GM18517 (cell line): ENCODE measurements around the gene GNL2.
"Not testable (repeated sequence)": the region's sequence is repeated elsewhere in the genome, so short reads cannot be mapped to it uniquely, and the experiment has no call there.

Experiments used
- ATAC-seq: cut with Tn5 transposase; IDR thresholded peaks from one replicate; pipeline ENCODE4 v1.9.1; 2021; ENCODE audit warnings: mild to moderate bottlenecking, moderate library complexity; ENCODE audit not compliant: unreplicated experiment

GNL2 gene

DNA sequence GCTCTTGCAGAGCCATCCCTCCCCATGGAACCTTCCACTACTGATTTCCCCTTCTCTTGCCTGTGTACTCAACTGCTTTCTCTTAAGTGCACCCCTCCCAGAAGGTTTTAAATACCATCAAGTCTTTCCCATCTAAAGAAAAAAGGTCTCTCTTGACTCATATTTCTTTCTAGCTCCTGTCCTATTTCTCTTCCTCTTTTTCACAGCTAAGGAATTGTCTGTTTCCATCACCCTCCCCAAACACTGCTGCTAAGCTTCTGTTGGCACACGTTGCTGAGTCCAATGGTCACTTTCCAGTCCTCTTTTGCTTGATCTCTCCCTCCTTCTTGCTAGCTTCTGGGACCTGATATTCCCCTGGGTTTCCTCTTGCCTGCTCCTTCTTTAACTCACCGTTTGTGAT, 13.3 kb upstream of the GNL2 start:
- ATAC-seq, result no peak

DNA sequence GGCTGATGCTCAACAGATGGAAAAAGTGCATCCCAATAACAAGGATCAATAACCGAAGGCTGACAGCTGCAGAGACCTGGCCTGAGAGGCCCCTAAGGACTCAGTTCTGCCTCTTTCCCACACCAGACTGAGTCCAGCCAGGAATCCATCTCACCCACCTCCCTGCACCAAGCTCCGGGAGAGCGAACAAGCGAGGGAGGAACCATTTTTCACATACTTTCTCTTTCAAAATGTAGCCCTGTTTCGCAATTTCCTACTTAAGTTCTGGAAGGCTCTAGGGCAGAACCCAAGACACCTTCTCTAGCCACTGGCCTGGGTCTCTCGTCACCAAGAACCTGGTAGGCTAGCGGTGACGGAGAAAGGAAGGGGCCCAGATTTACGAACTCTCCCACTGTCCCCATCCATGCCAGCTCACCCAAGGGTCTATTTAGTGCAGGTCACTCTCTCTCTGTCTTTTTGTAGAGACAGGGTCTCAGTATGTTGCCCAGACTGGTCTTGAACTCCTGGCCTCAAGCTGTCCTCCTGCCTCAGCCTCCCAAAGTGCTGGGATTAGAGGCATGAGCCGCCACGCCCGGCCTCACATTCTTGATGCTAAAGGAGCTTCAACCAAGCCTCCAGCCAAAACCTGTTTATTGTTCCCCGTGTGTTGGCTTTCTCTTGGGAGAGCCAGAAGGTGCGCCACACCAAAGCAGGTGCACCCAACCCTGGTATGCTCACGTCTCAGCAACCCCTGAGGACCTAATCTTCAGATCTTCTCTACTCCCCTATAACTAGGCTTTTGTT, 10.9 kb upstream of the GNL2 start:
- no peak for ATAC-seq

GRCh38 chr1:37605806-37606474, 10.2 kb upstream of the GNL2 start:
- ATAC-seq, result no peak

- ATAC-seq, result no peak
Measured at GRCh38 chr1:37605061-37605650, 9.4 kb upstream of the GNL2 start.

GRCh38 chr1:37602750-37603694, 7.3 kb upstream of the GNL2 start:
- no peak for ATAC-seq

DNA sequence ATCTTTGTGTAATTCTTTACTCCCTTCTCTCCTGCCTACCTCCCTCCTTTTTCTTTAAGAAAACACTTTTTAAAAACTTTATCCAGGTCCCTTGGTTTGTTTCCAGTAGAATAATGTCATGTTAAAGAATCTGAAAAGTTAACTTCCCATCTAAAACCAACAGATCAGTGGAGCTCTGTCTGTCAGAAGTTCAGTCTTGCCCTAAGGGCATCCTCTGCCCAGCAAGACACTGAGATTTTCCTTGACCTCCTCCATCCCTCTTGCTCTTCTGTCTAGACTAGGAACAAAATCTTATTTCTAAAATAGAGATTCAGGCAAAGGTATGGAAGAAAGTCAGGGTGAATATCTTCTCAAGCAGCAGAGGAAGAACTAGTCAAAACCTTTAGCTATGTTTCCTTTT, 5.7 kb upstream of the GNL2 start:
- no peak for ATAC-seq

- ATAC-seq, result no peak
Measured at GRCh38 chr1:37599940-37600339, 4.2 kb upstream of the GNL2 start.

- no peak for ATAC-seq
Measured at GRCh38 chr1:37596182-37596667, 488 bp upstream of the GNL2 start.

- no peak for ATAC-seq
Measured at GRCh38 chr1:37593726-37594125, 2.0 kb downstream of the GNL2 start.

- no peak for ATAC-seq
Measured at GRCh38 chr1:37588939-37589338, 6.8 kb downstream of the GNL2 start.

GRCh38 chr1:37584544-37584943, 11.2 kb downstream of the GNL2 start:
- ATAC-seq, result not testable (repeated sequence)

- no peak for ATAC-seq
Measured at GRCh38 chr1:37575692-37576091, 20.0 kb downstream of the GNL2 start.

GRCh38 chr1:37574834-37575480, 20.8 kb downstream of the GNL2 start:
- no peak for ATAC-seq

DNA sequence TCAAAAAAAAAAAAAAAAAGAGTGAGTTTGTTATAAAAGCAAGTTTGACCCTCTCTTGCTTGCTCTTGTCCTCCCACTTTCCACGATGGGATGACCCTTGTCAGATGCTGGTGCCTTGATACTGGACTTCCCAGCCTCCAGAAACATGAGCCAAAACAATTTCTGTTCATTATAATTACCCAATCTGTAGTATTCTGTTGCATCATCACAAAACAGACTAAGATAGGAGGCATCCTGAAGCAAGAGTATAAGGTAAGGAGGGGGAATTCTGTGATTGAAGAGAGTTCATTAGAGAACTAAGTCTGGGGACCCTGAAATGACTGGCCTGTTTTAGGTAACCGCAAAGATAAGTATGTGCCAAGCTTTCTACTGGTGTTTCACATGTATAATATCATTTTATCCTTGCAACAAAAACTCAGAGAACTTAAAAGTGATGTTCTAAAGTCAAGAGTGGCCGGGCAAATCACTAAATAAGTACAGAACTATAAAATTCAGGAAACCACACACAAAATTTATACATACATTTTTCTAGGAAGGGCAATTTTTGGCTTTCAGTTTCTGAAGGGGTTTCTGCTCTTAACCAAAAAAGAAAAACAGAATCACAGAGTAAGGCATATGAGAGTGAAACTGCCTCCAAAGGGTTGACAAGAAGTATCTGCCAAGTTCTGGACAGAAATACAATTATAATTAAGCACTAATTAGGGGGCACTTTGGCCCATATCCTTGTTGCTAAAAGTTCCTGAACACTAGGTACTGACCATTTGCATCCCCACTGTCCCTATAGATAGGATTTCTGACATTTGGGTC, 25.0 kb downstream of the GNL2 start:
- ATAC-seq, result no peak

- no peak for ATAC-seq
Measured at GRCh38 chr1:37567023-37567422, 28.7 kb downstream of the GNL2 start.

GRCh38 chr1:37564892-37565291, 30.8 kb downstream of the GNL2 start:
- ATAC-seq, result no peak

- no peak for ATAC-seq
Measured at GRCh38 chr1:37562984-37563383, 32.8 kb downstream of the GNL2 start.

DNA sequence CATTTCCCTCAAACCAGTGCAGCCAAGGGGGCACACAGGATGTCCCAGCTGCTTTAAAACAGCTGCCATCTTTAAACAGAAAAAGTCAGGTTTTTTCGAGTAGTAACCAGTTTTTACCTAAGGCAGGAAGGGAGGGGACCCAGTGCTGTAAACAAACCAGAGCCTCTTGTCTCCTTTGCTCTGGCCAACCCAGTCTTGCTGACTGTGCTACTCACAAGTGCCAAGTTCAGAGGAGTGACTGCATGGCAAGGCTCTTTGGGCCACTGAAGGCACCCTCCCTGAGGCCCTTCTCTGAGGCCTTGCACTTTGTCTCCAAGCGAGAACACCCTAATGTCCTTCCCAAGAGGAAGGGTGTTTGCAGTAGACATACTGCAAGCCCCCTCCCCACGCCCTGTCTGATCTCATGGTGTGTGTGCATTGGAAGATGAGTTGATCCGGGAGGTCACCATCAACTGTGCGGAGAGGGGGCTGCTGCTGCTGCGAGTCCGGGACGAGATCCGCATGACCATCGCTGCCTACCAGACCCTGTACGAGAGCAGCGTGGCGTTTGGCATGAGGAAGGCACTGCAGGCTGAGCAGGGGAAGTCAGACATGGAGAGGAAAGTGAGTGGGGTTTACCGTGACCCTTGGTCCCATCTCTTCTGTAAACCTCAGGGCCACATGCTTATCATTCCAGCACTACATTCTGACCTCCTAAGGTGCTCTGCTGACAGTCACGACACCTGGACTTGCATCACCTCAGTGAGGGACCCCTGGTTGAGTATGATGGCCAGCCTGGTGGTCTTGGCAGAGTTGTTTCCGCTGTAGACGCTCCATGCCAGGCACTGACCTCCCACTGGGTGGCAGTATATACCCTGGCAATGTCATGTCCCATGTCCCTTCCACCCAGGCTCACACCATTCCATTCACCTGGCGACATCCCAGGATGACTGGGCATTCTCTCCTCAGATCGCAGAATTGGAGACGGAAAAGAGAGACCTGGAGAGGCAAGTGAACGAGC, 34.3 kb downstream of the GNL2 start:
- no peak for ATAC-seq
